ENCODE results near the gene UBR4.

GRCh38 chr1:19070197-19070651 is 139.8 kb downstream of the UBR4 start:
- TF ChIP-seq CTCF (IDR thresholded peaks at IDR 0.05 in 2 of 3, conservative IDR thresholded peaks at IDR 0.05 in 1 of 3; ENCODE audit: control insufficient read depth in 2 of 3, extremely low read depth in 1 of 3, insufficient read depth in 1 of 3, low read depth in 3 of 3, low read length in 3 of 3) = no peak
- no peak for TF ChIP-seq BACH1 (IDR thresholded peaks at IDR 0.05; ENCODE audit: borderline replicate concordance)
- no peak for TF ChIP-seq SUZ12 (IDR thresholded peaks at IDR 0.05; ENCODE audit: unreplicated experiment)

Data from GM12878 (cell line).